HuH-7.5 (cell line): Measurements from ENCODE around the gene KCNJ5.

ENCODE experiments used
- DNase-seq: peaks from one replicate; pipeline ENCODE4 v3.0.0; 2011; ENCODE audit warnings: low spot score

Gene KCNJ5

GRCh38 chr11:128956401-128957201, 65.4 kb downstream of the KCNJ5 start:
- peak; percentile 38 for DNase-seq

- DNase-seq = no peak
These were observed 66.0 kb downstream of the KCNJ5 start for GRCh38 chr11:128957202-128957482.

- DNase-seq = no peak
These were observed 70.5 kb downstream of the KCNJ5 start for GRCh38 chr11:128961645-128962044.

- DNase-seq = no peak
These were observed 71.7 kb downstream of the KCNJ5 start for GRCh38 chr11:128962896-128963295.

- DNase-seq = no peak
These were observed 72.7 kb downstream of the KCNJ5 start for GRCh38 chr11:128963744-128964325.

- DNase-seq = no peak
These were observed 73.3 kb downstream of the KCNJ5 start for GRCh38 chr11:128964463-128964930.

GRCh38 chr11:128965485-128965884, 74.3 kb downstream of the KCNJ5 start:
- DNase-seq = no peak

GRCh38 chr11:128967578-128967977, 76.4 kb downstream of the KCNJ5 start:
- DNase-seq = no peak

- DNase-seq = no peak
These were observed 77.8 kb downstream of the KCNJ5 start for GRCh38 chr11:128968916-128969315.
